ENCODE measurements around the gene OTX1.

GRCh38 chr2:63046552-63046951 lies 4.1 kb upstream of the OTX1 start:
- TF ChIP-seq POLR2A (IDR thresholded peaks at IDR 0.05) (no peak), CTCF (IDR thresholded peaks at IDR 0.05) (no peak)
